GM19328 (cell line): ENCODE results near the gene TRIM43.
"Not testable (repeated sequence)": the region's sequence is repeated elsewhere in the genome, so short reads cannot be mapped to it uniquely, and the experiment has no call there.

Experiments
- ATAC-seq: cut with Tn5 transposase; IDR thresholded peaks from one replicate; pipeline ENCODE4 v1.9.1; 2021; ENCODE audit warnings: mild to moderate bottlenecking, moderate library complexity; ENCODE audit not compliant: unreplicated experiment

Gene TRIM43

DNA sequence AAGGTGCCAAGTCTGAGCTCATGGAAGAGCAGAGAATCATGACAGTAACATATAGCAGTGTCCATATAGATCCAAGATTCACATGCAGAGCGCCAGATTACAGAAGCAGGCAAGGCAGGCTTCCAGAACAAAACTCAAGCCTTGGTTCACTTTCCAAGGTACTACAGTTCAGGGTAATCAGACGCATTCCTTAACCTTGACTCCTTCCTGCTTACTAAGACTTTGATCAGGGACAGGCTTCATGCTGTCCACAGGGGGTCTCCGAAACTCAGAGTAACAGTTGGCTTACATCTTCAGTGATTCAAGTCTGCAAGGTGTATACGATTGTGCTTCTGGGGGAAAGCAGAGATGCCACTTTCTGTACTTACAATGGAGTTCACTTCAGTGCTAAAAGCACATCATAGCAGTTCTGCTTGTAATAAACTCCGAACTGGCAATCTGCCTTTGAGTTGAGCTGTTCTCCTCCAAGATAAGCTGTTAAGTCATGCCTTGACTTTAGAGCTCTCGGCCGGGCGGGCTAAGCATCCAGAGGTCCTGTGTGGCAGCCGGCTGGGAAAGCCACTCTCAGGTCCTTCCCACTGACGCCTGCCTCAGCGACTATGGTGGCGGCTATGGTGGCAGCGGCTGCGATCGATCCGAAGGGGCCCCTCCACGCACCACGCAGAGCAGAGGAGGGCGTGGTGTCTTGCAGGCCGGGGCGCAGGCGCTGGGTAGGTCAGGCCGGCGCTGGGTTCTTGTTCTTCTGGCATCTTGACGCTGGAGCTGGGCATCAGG is 48.9 kb downstream of the TRIM43 start:
- ATAC-seq: not testable (repeated sequence)

GRCh38 chr2:95641289-95641575 is 49.4 kb downstream of the TRIM43 start:
- ATAC-seq: not testable (repeated sequence)

DNA sequence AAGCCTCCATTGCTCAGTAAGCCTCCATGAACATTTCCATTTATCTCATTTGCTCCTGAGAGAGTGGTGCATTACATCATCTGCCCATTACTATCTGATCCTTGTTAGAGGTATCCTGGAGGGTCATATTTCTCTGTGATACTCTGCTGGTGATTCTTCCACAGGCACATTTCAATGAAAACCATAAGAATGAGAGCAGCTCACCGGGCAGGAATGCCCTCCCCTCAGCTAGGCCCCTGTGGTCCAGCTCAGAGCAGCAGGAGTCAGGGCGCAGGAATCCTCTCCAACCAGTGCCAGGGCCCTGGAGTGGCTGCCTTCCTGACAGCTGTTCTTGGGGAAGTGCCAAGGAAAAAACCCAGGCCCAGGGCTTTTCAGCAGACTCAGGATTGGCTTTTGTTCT is 50.0 kb downstream of the TRIM43 start:
- ATAC-seq: not testable (repeated sequence)

GRCh38 chr2:95642360-95642759 is 50.6 kb downstream of the TRIM43 start:
- ATAC-seq: not testable (repeated sequence)

DNA sequence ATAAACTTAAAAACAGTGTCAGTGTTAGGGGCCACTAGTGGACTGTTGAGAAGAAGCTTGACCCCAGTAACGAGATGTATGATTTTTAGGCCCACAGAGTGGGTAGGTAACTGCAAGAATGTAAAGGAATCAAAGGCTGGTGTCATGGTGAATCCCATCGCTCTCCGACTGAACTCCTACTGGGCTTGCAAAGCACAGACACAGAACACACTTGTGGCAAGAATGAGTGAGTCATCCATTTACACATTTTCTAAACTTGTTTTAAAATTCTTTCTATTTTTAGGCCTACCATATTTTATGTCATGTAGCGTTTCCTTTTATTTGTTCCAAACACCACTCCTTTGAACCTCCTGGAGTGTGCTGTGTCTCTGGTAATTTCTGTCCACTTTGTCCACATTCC is 51.1 kb downstream of the TRIM43 start:
- ATAC-seq: not testable (repeated sequence)

DNA sequence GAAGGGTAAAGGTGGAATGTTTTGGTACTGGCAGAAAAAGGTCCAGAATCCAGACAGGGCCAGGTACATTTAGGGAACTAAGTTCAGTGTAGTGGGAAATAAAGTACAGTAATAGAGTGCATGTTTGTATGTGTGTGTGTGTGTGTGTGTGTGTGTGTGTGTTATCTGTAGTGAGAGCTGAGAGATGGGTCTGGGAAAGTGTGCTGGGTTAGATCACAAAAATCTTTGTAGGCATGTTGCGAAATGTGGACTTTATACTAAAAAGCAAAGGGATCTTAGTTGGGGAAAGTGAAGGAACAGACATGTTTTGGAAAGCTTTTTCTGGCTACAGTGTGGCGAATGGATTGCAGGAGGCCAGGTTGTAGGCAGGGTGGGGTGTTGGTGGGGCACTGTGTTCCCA is 53.5 kb downstream of the TRIM43 start:
- ATAC-seq: not testable (repeated sequence)

DNA sequence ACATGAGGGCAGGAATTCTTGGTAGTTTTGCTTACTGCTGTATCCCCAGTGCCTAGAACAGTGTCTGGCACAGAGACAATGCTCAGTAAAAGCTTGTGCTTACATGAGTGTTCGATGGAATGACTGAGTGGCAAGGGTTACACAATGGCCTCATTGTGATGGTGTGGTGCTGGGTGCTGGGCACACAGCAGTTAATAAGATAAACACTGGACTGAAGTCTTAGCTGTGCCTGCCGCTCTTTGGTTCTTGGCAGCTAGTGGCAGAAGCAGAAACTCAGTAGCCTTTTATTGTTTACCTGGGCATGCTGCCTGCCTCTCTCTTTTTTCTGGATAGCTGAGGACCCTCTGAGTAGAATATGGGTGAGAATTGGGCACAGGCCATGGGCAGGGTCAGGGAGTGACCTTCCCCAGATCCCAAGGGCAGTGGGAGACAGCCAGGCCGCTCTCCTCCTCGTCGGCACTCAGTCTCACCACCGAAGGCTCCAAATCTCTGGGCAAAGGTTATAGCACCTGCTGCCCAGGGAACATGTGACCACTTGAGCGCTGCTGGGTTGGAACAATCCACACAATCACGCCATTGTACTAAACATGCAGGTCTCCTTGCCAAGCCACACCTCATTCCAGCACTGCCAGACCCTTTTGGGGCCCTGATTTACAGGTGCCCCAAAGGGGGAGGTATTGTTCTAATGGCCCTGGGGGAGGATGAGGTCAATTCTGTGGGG is 54.6 kb downstream of the TRIM43 start:
- not testable (repeated sequence) for ATAC-seq

DNA sequence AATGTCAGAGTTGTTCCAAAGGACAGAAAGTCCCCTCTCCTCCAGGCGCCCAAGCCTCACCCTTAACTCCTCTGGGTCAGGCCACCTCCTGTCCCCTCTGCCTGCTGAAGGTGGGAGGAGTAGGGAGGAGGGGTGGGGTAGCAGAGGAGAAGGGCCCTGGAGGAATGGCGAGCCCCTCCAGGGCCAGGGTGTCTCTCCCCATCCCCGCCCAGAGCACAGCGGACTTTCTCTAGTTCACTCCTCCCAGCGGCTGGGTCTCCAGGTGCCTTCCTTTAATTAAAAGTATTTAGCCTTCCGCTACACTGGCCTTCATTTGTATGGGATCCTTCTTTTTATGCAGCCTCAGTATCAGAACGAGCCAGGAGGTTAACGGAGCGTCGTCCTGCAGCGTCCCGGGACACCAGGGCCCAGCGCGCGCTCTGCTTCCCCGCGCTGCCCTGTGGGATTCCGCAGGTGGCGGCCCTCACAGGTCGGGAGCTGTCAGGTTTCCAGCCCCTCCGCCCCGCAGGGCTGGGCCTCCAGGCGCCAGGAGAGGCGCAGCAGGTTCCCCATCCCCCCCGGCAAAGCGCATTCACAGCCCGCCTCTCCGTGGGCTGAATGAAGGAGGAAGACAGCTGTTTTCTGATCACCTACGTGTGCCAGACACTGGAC is 57.2 kb downstream of the TRIM43 start:
- not testable (repeated sequence) for ATAC-seq
